Raji (cell line): ENCODE measurements around the gene AKAP12.

Source experiments
- POLR2A ChIP-seq: IDR thresholded peaks from 2 replicates; pipeline ENCODE4 v1.6.1; 2011; ENCODE audit warnings: low read depth, low read length, control low read depth; ENCODE audit not compliant: insufficient read depth

Gene AKAP12

DNA sequence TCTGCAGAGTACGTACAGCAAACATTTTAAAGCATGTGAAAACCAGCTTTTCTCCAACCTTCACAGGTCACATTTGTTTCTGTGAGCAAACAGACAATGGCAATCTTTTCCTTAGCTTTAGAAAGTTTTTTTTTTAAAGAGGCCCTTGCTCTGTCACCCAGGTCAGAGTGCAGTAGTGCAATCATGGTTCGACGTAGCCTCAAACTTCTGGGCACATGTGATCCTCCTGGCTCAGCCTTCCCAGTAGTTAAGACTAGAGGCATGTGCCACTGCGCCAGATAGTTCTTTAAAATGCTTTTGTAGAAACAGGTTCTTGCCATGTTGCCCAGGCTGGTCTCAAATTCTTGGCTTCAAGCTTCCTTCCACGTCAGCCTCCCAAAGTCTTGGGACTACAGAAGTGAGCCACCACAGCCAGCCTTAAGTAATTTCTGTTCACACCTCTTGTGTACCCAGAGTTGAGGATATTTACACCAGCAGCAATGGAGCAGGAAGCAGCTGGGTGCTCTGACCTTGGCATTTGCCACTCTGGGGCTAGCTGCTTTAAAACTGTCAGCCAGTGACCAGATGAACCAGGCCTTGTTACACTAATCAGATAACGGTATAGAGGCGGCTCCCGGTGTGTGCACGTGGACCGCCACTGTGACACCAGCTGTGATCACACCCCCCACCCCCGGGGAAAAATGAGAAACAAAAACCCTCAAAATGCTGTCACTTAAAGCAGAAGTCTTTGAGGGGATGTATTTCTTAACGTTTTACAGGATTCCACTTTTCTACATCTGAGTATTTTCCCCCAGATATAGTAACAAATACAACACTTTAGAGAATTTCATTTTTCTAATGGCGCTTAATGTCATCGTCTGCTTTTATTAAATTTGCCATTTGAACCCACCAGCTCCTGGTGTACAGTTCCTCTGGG lies 71.3 kb downstream of the AKAP12 start:
- no peak for TF ChIP-seq POLR2A

DNA sequence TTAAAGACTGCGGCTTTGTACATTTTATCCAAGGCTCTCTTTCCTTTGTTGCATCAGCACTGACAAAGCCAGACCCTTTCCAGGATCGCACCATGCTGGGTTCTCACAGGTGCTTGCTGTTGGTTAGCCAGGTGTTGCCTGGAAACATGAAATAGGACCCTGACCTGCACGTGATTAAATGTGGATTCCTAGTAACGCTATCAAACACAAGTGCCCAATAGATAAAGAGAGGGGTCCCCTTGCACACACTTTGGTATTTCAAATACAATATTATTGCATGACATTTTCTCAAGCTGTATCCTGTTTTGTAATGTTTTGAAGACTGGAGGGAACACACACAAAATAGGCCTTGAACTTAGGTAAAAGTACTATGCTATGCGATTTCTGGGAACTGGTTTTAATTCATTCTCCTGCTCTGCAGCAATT lies 73.3 kb downstream of the AKAP12 start:
- TF ChIP-seq POLR2A: no peak

DNA sequence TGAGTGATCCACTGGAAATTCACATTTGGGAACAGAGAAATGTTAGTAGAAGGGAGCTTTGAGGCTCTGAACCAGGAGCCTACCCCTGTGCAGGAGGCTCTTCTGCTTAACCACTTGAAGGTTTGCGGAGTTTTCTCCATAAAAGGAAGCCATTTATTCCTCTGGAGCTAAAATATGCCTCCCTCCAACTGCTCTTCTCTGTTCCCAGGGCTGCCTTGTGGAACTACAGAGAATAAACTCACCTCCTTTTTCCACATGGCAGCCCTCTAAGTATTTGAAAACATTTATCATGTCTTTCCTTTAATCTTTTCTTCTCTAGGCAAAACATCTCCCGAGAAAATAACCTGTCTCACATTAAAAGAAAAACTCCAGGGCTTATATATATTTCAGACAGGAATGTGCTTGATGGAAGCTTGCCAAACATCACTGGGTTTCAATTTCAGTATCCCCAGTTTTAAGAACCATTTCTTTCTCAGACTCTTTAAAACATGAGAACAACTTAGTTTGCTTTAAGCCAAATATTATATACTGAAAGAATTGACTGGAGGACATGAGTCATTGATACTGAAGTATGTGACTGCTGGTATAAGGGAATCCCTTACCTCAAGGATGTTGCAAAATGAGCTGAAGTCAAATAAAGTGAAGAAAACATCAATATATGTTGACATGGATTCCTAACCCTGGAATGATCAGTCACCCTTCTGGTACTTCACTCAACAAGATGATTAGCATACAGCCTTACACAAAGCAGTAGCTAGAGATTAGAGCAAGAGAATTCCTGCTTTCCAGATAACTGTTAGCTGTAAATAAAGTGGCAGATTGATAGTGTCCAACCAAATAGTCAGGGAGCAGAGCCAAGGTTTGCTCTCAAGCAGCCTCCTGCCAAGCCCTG lies 77.6 kb downstream of the AKAP12 start:
- TF ChIP-seq POLR2A: no peak

DNA sequence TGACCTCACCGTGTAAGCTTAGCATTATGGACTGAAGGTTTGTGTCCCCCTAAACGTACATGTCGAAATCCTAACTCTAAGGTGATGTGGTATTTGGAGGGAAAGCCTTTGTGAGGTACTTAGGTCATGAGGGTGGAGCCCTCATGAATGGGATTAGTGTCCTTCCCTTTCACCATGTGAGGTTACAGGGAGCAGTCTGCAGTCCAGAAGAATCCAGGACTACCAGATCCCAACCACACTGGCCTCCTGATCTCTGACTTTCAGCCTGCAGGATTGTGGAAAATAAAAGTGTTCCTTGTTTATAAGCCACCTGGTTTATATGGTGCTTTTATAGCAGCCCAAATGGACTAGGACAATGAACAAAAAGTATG lies 78.2 kb downstream of the AKAP12 start:
- no peak for TF ChIP-seq POLR2A

DNA sequence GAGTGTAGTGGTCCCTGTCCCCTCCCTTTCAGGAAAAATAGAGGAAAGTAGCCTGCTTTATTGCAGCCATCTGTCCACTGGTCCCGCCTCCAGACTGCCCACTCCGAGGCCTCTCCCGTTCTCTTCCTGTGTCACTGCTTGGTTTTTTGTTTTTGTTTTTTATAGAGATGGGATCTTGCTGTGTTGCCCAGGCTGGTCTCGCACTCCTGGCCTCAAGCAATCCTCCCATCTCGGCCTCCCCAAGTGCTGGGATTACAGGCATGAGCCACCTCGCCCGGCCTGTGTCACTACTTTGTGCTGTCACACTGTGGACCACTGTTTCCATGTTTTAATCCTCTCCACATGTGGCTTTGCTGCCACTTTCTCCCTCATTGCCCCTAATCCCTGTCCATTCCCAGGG lies 80.4 kb downstream of the AKAP12 start:
- no peak for TF ChIP-seq POLR2A

GRCh38 chr6:151321438-151321837 lies 81.7 kb downstream of the AKAP12 start:
- TF ChIP-seq POLR2A: no peak

DNA sequence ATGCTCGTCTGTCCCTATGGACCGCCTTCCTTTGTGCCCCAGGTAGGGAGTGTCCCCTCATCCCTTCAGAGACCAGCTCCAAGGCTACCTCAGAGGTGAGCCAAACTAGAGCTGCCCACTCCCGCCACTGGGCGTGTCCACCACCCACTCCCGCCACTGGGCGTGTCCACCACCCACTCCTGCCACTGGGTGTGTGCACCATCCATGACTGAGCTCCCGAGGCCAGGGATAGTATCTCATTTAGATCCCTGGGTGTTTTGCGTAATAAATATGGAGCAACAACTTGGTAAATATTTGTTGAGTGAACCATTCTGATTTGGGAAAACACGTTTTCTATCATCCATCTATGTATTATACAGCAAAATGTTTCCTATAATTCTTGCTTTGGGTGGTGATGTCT lies 82.8 kb downstream of the AKAP12 start:
- no peak for TF ChIP-seq POLR2A

DNA sequence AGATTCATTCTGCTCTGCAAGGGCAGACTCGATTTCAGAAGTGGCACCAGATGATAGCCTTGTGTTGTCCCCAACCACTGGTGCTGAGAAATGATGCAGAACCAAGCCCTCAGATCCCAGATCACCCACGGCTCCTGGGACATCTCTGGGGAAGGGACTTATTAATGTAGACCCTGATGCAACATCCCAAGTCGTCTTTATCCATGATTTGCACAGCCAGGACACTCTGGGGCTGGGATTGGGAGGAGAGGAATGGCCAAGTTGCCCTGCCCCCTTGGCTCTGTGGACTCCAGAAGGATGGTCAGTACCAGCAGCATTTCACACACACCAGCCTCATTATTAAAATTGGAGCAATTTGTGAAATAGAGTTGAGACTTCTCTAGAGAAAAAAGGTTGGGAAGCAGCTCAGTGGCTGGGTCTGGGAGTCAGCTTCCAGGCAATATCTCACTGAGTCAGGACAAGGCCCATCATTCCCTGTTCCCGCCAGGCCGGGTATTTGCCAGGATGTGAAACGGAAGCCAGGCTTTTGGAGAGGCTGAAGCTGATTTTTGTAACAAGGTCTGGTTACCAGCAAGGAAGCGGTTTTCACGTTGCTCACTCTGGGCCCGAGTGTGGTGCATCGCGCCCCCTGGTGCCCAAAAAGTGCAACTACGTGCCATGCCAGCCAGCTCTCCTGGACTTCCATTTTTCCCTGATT lies 84.2 kb downstream of the AKAP12 start:
- TF ChIP-seq POLR2A: no peak

DNA sequence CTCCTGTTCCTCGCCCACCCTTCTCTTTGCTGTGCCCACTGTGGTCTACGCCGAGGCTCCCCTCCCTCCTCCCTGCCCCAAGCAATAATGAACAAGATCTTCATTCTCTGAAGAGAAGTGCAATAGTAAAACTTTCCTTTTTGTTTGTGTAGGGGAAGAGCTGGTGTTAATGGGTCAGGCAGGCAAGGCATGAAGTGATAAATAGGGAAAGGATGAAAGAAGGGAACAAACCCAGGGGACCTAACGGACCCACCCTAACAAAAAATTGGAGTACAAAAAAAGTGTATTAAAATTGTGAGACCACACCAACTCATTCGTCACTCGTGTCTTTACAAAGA lies 84.7 kb downstream of the AKAP12 start:
- TF ChIP-seq POLR2A: no peak

DNA sequence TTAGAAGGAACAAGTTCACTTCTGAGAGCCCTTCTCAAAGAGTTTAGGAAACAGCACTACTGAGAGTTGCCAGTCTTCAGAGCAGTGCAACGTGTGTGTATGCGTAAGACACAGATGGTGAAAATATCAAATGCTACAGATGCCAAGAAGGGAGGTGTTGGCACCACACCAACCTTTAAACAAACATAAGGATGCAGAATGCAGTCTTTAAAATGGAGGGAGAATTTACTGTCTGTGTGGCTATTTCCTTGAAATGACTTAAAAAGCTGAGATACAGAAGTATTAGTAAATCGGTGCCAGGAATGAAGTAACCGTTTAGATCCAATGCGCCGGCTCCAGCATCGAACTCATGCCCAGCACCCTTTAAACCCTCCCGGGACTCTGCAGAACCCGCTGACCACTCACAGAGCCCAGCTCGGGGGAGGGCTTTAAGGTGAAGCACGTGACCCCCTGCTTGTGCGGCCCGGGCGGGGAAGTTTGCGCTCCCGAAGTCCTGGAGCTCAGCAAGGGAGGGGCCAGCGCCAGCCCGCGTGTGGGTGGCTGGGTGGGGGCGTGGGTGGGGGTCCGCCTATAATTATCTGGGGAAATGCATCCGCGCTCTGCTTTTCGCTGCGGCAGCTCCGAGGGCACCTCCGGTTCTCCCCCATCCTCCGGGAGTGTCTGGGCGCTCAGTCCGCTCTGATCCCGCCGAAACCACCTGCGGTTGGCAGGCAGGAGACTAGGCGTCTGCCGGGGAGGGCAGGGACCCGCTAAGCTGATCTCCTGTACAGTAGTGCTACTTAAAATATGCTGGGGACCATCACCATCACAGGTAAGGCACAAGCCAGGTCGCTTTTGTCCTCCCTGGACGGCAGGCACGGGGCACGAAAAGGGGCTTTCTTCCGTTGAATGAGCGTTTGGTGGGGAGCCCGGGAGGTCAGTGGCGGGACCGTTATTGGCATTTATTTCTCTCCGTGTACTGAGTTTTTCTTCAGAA lies 85.6 kb downstream of the AKAP12 start:
- TF ChIP-seq POLR2A: no peak

DNA sequence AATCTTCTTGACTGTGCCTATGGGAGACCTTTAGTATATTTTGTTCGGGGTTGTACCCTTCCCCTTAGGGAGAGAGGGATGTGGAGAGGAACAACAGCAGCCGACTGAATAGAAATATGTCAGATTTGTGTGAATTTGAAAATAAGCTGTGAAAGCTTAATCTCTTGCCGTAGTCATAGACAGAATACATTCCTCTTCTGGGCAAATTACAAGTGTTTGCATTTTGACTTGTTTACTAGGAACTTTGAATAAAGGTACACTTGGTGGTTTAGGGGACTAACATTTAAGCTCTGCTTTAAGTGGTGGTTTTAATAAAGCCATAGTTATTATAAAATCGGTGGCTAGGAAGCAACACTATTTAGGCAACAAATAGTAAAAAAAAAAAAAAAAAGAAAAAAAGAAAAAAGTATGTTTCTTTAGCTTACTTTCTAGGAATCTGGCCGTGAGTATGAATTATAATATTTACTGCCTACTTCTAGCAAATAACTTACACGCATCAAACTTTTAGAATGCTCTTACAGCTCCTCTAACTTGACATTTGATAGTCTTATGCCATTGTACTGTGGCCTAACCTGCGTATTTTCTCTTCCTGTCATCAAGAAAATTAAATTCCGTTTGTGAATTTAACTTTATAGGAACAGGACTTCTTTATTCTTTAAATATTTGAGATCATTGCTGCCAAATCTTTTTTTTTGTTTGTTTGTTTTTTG lies 86.5 kb downstream of the AKAP12 start:
- no peak for TF ChIP-seq POLR2A

GRCh38 chr6:151327101-151327500 lies 87.3 kb downstream of the AKAP12 start:
- no peak for TF ChIP-seq POLR2A

DNA sequence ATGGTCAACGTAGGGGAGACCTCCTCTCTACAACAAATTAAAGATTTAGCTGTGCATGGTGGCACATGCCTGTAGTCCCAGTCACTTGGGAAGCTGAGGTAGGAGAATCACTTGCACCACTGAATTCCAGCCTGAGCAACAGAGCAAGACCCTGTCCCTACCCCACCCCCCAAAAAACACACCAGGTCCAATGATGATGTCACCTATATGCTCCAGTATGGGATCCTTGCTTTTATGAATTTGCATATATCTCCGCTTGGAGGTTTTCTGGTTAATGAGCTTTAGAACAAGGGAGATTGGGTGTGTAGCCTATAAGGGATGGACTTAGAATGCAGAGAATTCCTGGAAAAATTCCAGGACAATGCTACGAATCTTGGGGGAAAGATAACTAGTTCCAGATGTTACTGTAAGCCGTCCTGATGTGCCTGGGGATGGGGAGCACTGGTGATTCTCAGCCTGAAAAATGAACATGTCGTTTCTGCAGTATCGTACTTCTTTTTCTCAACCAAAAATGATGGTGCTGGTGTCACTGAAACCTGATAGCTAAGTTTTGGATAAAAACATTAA lies 90.4 kb downstream of the AKAP12 start:
- TF ChIP-seq POLR2A: no peak
